ENCODE measurements around the gene PJA1. TPM values are rescaled to one million over a fixed set of nuclear protein-coding genes. Genes with fewer than 3 reads are reported as not detected.

The PJA1 gene
- total RNA-seq, 4 donors from 2014 or later = 2.5 to 9.6 (median 7.6) TPM

- DNase-seq (no peak), ATAC-seq (peak in 1 of 2 donors; percentile 33)
- TF ChIP-seq CTCF (IDR thresholded peaks at IDR 0.05 in 4 of 5, conservative IDR thresholded peaks at IDR 0.05 in 1 of 5) = no peak
- TF ChIP-seq POLR2A (IDR thresholded peaks at IDR 0.05) = no peak
- peak overlapping the region; percentile 17 to 50 (median 41) for H3K27ac ChIP-seq
- H3K27me3 ChIP-seq = peaks cover 0 to 3% (median 0%) of the 10 kb centered on the region in 3 donors
- in situ Hi-C loops (cut with MboI; ENCODE audit: low sequenced_read_pairs in 4 of 4) = no loop called here
- H3K36me3 ChIP-seq = no peaks in the 10 kb centered on the region
- H3K9me3 ChIP-seq = no peaks in the 10 kb centered on the region
- no peaks in the 10 kb centered on the region for H3K4me1 ChIP-seq
- intact Hi-C loops (cut with DNase I; ENCODE audit: low total_unique reads) = loop anchor here (10.0 kb wide), 1 partner anchor 62 kb away; no protein-coding TSS in a partner anchor
- peak overlapping the region in 3 of 4 donors; percentile 35 to 40 (median 38) for H3K4me3 ChIP-seq
Observed at GRCh38 chrX:69136546-69137331, 28.5 kb downstream of the PJA1 start.

- intact Hi-C loops (cut with DNase I; ENCODE audit: low total_unique reads) (loop anchor here (10.0 kb wide), 1 partner anchor 59 kb away; no protein-coding TSS in a partner anchor), in situ Hi-C loops (cut with MboI; ENCODE audit: low sequenced_read_pairs in 4 of 4) (no loop called here)
- no peak overlapping the region for H3K27ac ChIP-seq
- H3K9me3 ChIP-seq = no peaks in the 10 kb centered on the region
- H3K4me3 ChIP-seq = no peak overlapping the region
- DNase-seq = no peak
- TF ChIP-seq POLR2A (IDR thresholded peaks at IDR 0.05) = no peak
- TF ChIP-seq CTCF (IDR thresholded peaks at IDR 0.05 in 4 of 5, conservative IDR thresholded peaks at IDR 0.05 in 1 of 5) = peak in 1 of 5 experiments; percentile 36
- H3K36me3 ChIP-seq = no peaks in the 10 kb centered on the region
- H3K4me1 ChIP-seq = no peaks in the 10 kb centered on the region
- H3K27me3 ChIP-seq = peaks cover 0 to 3% (median 0%) of the 10 kb centered on the region in 3 donors
- no peak for ATAC-seq
Observed at GRCh38 chrX:69133921-69134542, 31.2 kb downstream of the PJA1 start.

GRCh38 chrX:69131886-69132285 lies 33.4 kb downstream of the PJA1 start:
- DNase-seq (no peak), ATAC-seq (no peak)
- no peak for TF ChIP-seq CTCF (IDR thresholded peaks at IDR 0.05 in 4 of 5, conservative IDR thresholded peaks at IDR 0.05 in 1 of 5)
- no peak for TF ChIP-seq POLR2A (IDR thresholded peaks at IDR 0.05)
- intact Hi-C loops (cut with DNase I; ENCODE audit: low total_unique reads) (loop anchor here (10.0 kb wide), 1 partner anchor 57 kb away; no protein-coding TSS in a partner anchor), in situ Hi-C loops (cut with MboI; ENCODE audit: low sequenced_read_pairs in 4 of 4) (no loop called here)
- Histone ChIP-seq H3K4me3 (no peak overlapping the region), H3K36me3 (no peaks in the 10 kb centered on the region), H3K27me3 (peaks cover 0 to 5% (median 0%) of the 10 kb centered on the region in 3 donors), H3K27ac (no peak overlapping the region), H3K4me1 (no peaks in the 10 kb centered on the region), H3K9me3 (no peaks in the 10 kb centered on the region)

GRCh38 chrX:69130439-69130838 lies 34.8 kb downstream of the PJA1 start:
- Histone ChIP-seq H3K27me3 (peaks cover 0 to 5% (median 0%) of the 10 kb centered on the region in 3 donors), H3K4me1 (no peaks in the 10 kb centered on the region), H3K36me3 (no peaks in the 10 kb centered on the region), H3K9me3 (no peaks in the 10 kb centered on the region), H3K4me3 (no peak overlapping the region), H3K27ac (no peak overlapping the region)
- intact Hi-C loops (cut with DNase I; ENCODE audit: low total_unique reads) (loop anchor here (10.0 kb wide), 1 partner anchor 56 kb away; no protein-coding TSS in a partner anchor), in situ Hi-C loops (cut with MboI; ENCODE audit: low sequenced_read_pairs in 4 of 4) (no loop called here)
- DNase-seq = no peak
- ATAC-seq = no peak
- no peak for TF ChIP-seq CTCF (IDR thresholded peaks at IDR 0.05 in 4 of 5, conservative IDR thresholded peaks at IDR 0.05 in 1 of 5)
- no peak for TF ChIP-seq POLR2A (IDR thresholded peaks at IDR 0.05)

Measured in gastrocnemius medialis (tissue), 4 donors.